Activated CD8-positive, alpha-beta memory T cell treated with anti-CD3 and anti-CD28 coated beads, Interleukin-2, amount 50 U/mL, for 48 hours (primary cell): ENCODE data around the gene RGS7.
"Not testable (repeated sequence)": the region's sequence is repeated elsewhere in the genome, so short reads cannot be mapped to it uniquely, and the experiment has no call there.

Experiments
- DNase-seq: peaks from one replicate; pipeline ENCODE4 v3.0.0-alpha.2; 2020

RGS7 gene

GRCh38 chr1:241130881-241131280, 226.1 kb downstream of the RGS7 start:
- no peak for DNase-seq

DNA sequence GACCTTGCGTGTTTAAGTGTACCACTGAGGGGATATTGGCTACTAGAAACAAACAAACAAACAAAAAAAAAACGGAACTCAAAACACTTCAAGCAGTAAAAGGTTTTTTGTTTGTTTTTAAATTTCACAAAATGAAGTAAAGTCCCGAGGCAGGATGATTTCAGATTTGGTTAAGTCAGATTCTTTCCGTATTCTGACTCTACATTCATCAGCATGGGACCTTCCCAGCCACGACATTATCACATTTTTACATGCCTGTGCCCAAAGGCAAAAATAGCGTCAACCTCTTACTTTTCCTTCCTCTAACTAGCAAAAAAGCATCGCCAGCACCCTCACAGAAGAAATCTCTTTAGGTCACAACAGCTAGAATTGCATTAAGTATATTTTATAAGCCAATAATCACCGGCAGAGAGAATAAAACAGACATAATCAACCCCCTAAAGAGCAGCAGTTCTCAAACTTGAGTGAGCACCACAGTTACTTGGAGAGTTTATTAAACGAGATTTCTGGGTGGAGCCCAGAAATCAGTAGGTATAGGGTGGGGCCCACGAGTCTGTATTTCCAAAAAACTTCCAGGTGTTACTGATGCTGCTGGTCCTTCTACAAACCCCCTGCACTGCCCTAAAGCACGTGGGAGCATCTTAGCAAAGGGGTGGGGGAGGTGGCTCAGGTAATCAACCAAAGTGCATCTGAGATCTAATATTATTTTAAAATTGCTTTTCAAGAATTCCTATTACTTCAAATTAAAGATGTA, 227.6 kb downstream of the RGS7 start:
- no peak for DNase-seq

- DNase-seq = no peak
These were observed 231.7 kb downstream of the RGS7 start for GRCh38 chr1:241125286-241125685.

DNA sequence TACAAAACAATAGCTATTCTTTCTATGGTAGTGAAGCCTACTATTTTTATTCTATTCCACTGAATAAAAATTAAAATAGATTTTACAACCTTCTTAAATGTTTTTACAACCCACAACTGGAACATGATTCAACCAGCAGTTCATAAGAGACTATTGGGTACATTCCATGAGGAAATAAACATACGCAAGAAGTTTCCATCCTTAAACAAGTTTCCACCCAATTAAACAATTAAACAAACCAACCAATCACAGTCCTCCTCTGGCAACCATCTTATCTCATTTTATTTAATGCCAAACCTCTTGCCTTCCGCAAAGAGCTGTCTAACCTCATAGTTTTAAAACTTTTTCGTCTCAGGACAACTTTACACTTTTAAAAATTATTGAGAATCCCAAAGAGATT, 239.0 kb downstream of the RGS7 start:
- no peak for DNase-seq

DNA sequence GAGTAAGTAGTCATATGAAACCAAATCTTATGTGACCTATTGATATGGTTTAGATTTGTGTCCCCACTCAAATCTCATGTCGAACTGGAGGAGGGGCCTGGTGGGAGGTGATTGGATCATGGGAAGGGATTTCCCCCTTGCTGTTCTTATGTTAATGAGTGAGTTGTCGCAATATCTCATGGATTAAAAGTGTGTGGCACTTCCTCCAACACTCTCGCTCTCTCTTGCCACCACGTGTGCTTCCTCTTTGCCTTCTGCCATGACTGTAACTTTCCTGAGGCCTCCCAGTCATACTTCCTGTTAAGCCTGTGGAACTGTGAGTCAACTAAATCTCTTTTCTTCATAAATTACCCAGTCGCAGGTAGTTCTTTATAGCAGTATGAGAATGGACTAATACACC, 241.2 kb downstream of the RGS7 start:
- DNase-seq = no peak

DNA sequence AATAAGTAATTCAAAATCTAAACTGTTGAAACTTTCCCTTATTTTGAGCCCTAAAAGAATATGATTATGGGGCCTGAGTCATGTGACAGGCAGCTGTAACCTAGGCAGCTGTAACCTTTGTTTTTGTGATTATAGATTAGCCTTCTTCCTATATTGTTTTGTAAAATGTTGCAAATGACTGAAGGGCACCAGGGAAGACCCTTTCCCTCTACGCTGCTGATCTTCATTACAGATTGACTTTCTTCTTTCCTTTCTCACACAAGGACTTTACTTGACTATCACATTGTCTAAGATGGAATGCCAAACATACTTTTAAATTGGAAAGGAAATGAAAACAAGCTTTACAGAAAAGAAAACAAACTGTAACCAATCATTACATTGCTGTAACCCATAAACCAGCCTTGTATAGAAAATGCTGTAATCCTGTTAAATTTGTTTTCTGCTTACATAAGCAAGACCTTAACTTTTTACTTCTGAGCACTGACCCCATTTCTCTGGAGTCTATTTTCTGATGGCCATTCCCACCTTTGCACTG, 242.2 kb downstream of the RGS7 start:
- no peak for DNase-seq

DNA sequence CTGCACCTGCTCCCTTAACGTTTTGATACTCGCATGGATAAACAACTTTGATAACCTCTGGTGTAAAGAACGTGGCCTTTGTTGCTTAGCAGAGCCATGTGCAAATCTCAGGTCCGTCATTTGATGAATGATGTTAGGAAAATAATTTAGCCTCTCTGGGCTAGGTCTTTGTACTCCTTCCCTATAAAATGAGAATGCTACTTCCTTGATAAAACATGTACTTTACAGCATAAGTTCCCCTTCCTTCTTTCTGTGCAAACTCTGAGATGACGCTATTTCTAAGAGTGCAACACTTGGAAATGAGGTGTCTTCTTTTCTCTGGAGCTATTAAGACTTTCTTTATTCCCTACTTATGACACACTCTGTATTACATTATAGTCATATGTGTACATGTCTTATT, 243.4 kb downstream of the RGS7 start:
- no peak for DNase-seq

DNA sequence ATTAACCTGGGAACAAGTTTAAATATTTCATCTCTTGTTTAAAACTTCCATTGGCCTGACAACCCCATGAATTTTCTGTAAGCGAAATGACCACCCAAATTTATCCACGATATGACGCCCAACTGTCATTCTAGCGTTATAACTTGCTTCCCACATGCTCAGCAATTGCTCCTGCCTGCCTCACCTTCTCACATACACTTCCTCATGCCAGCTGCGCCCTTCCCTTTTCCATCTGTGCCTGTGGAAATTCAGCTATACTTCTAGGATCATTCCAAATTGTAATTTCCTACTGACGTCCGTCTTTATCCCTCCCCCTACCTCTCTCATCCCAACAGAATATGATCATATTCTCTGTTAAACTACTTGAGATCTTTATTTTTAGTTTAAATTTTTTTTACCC, 248.0 kb downstream of the RGS7 start:
- no peak for DNase-seq

DNA sequence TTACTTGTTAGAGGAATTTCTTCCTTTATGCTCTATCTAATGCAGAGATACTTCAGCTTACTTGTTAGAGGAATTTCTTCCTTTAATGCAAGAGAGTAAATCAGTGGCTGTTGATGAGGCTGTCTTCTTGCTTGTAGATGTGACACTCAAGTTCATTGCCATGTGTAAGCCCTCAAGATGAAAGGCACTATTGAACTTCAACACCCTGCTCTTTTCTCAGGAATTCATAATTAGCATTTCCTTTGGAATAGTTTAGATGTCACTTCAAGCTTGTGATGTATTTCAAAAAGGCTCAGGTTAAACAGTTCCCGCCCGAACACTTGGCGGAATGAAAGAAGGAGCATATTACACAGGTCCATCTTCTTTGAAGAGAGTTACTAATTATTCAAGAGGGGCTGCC, 251.9 kb downstream of the RGS7 start:
- no peak for DNase-seq

GRCh38 chr1:241102664-241103063, 254.3 kb downstream of the RGS7 start:
- DNase-seq = no peak

- no peak for DNase-seq
These were observed 255.4 kb downstream of the RGS7 start for GRCh38 chr1:241101622-241102021.

- DNase-seq = no peak
These were observed 259.5 kb downstream of the RGS7 start for GRCh38 chr1:241097479-241097878.

- no peak for DNase-seq
These were observed 260.0 kb downstream of the RGS7 start for GRCh38 chr1:241096982-241097381.

GRCh38 chr1:241095847-241096246, 261.2 kb downstream of the RGS7 start:
- DNase-seq = no peak

DNA sequence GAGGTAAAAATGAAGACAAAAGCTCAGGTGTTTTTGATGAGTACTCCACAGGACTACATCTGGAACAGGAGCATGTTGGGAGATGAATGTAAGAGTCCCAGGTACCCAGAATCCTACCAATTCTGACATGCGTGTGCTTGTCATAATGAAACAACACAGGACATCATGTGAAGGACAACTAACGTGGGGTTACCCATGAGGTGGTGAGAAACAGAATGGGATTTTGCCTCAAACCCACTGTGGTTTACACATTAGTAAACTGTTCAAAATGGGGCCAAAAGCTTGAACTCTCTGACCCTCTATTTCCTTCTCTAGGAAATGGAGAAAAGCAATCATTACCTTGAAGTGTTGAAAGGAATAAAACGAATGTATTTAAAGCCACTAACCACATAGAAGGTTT, 266.2 kb downstream of the RGS7 start:
- DNase-seq = no peak

DNA sequence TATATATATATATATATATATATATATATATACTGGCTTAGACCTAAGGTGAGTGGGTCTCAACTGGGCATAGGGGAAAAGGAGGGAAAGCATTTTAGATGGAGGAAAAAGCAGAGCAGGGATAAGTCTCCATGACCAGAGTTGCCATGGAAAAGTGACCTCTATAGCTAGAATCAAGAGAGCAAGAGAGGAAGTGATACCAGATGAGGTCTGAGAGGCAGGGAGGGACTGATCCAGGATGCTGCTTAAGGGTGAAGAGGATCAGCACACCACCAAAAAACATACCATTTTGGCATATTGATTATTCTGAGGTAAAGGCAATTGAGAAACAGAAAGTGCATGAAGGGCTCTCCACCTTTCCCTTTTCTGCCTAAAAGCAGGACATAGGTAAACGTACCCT, 267.9 kb downstream of the RGS7 start:
- not testable (repeated sequence) for DNase-seq

- DNase-seq = not testable (repeated sequence)
These were observed 268.9 kb downstream of the RGS7 start for GRCh38 chr1:241088075-241088474.

- no peak for DNase-seq
These were observed 270.3 kb downstream of the RGS7 start for GRCh38 chr1:241086686-241087085.

DNA sequence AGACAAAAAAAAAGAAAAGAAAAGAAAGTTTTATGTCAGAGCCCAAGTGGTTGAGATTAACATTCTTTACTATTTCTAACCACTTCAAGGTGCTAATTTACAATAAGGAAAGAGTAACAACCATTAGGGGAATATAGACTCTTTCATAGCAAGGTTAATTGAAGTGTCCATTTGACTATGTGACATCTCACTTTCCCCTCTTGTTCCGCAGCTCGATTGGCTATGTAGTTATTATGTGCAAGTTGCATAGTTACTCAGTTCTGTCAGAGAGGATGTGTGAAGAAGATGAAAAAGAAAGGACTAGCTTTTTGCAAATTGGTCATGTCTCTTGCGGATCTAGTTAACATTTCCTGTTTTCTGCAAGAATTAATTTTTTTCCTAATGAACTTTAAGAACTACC, 273.7 kb downstream of the RGS7 start:
- DNase-seq = no peak

GRCh38 chr1:241081473-241081872, 275.5 kb downstream of the RGS7 start:
- DNase-seq = no peak

DNA sequence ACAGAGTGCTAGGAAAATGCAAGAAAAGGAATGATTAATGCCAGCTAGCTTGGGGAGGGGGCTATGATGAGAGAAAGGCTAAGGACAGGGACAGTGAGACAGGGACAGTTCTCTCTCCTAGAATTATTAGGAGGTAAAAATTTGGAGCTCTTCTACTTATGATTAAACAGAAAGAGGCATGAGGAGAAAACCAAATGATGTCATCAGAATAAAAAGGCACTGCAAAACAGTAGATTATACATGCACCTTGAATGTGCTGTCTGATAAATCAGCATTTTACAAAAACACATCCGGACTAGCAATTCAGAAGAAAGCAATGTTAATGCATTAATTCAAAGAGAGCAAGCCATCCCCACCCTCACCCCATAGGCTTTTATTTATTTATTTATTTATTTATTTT, 277.5 kb downstream of the RGS7 start:
- no peak for DNase-seq

DNA sequence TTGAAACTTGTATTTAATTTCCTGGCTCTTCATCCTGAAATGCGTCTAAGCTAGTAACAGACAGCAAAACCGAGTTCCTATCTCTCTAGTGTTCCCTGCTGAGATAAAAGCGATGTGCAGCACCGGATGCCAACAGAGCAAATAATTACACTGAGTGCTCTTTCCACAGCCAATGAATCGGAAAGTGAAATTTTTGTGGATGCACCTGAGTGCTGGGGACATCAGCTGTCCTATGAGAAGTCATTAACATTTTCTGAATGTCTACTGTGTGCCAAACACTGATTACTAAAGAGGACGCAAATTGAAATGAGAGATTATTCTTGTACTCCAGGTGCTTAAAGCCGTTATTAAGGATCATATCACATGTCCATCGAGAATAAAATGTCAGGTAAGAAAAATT, 278.0 kb downstream of the RGS7 start:
- DNase-seq = no peak

- DNase-seq = no peak
These were observed 279.4 kb downstream of the RGS7 start for GRCh38 chr1:241077386-241078147.

DNA sequence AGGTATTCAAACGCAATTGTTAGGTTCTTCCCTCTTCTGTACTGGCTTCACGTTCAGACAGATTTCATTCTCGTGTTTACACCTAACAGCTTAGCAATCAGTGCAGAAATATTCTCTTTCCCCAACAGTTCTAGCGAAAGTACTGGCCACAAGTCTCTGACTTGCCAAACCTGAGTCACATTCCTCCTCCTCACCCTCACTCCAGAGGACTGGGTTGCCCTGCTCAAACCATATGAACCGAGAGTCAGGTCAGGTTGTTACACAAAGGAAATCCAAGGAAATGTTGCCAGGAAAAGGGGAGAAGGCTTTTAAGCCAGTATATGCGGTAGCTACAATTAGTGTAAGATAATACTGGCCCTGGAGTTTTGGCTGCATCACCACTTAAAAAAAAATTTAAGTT, 282.5 kb downstream of the RGS7 start:
- no peak for DNase-seq
